Natural killer cell (primary cell): ENCODE measurements around the gene RNF130. TPM values are rescaled to one million over a fixed set of nuclear protein-coding genes. Genes with fewer than 3 reads are reported as not detected.

Source experiments
- ATAC-seq, 3 donors: fragments of 150-1000 bp in 2 of 3; fragments of 200-7000 bp in 1 of 3; cut with Tn5 transposase; 1 replicate in 1 of 3; 2 replicates in 2 of 3; pipeline ENCODE4 v1.10.0; 2021; ENCODE audit warnings: mild to moderate bottlenecking in 2 of 3, moderate library complexity in 2 of 3
- DNase-seq, 2 donors: peaks; one replicate each; pipeline versions ENCODE4 v3.0.0 to v3.0.0-alpha.2; 2013 to 2021; ENCODE audit warnings: mixed read lengths in 1 of 2
- H3K27ac ChIP-seq: one replicate; pipeline ENCODE4 v1.5.1; 2013; ENCODE audit warnings: mild to moderate bottlenecking, low read length
- H3K27me3 ChIP-seq: one replicate; pipeline ENCODE4 v1.6.1; 2013; ENCODE audit warnings: low read length; ENCODE audit not compliant: control insufficient read depth, insufficient read depth
- H3K36me3 ChIP-seq: one replicate; pipeline ENCODE4 v1.6.1; 2013; ENCODE audit warnings: low read length; ENCODE audit not compliant: control insufficient read depth, insufficient read depth
- H3K4me1 ChIP-seq: one replicate; pipeline ENCODE4 v1.6.1; 2013; ENCODE audit warnings: low read length; ENCODE audit not compliant: control insufficient read depth, insufficient read depth
- H3K4me3 ChIP-seq: one replicate; pipeline ENCODE4 v1.5.1; 2013; ENCODE audit warnings: low read length
- H3K9me3 ChIP-seq: one replicate; pipeline ENCODE4 v1.6.1; 2013; ENCODE audit warnings: low read length; ENCODE audit not compliant: control insufficient read depth, insufficient read depth
- H3K27ac Mint-ChIP-seq, 2 donors: one replicate each; pipeline ENCODE4 v1.8.0; 2022; ENCODE audit warnings: mild to moderate bottlenecking in 2 of 2, mixed read lengths in 2 of 2, moderate library complexity in 1 of 2
- H3K27me3 Mint-ChIP-seq, 2 donors: one replicate each; pipeline ENCODE4 v1.8.0; 2022; ENCODE audit warnings: low read depth in 2 of 2, mixed read lengths in 2 of 2
- H3K36me3 Mint-ChIP-seq: one replicate; pipeline ENCODE4 v1.8.0; 2022; ENCODE audit warnings: mixed read lengths
- H3K4me1 Mint-ChIP-seq, 2 donors: one replicate each; pipeline ENCODE4 v1.8.0; 2022; ENCODE audit warnings: mixed read lengths in 2 of 2
- H3K4me3 Mint-ChIP-seq: one replicate; pipeline ENCODE4 v1.8.0; 2022; ENCODE audit warnings: mild to moderate bottlenecking, moderate library complexity, mixed read lengths
- H3K9me3 Mint-ChIP-seq, 2 donors: one replicate each; pipeline ENCODE4 v1.8.0; 2022; ENCODE audit warnings: mixed read lengths in 2 of 2
- CTCF ChIP-seq: fragments of 200-600 bp; IDR thresholded peaks from one replicate; pipeline ENCODE4 v1.8.0; 2022; ENCODE audit warnings: antibody characterized with exemption
- WGBS: methylation state at CpG from one replicate; pipeline ENCODE4 v1.1.7; 2013; ENCODE audit warnings: missing lambda C conversion rate; ENCODE audit not compliant: insufficient coverage; 5-methylcytosine and 5-hydroxymethylcytosine counted together
- intact Hi-C: fragments of 100-400 bp; cut with micrococcal nuclease; formaldehyde crosslinking; loops from one replicate; pipeline ENCODE4 v1.14.2; 2022
- total RNA-seq, 4 donors: library from RNA; stranded (reverse); fragments of 120-200 nt in 1 of 4; gene quantifications; one replicate each; pipeline versions ENCODE4 v1.2.3 to v1.2.4, GENCODE V29; 2013 to 2022

Gene RNF130
- total RNA-seq, 3 donors from 2014 or later (not counting 1 experiment from before 2014, with no cell fraction given), result 24.4 to 35.0 (median 25.5) TPM

- no peak overlapping the region for H3K4me3 ChIP-seq
- WGBS, result 39% methylated on average over 2 of the region's 2 CpGs
- Mint-ChIP-seq H3K9me3 (no peaks in the 10 kb centered on the region), H3K27ac (no peak overlapping the region), H3K4me1 (peaks cover 12 to 22% of the 10 kb centered on the region in 2 donors), H3K36me3 (no peaks in the 10 kb centered on the region), H3K4me3 (no peak overlapping the region), H3K27me3 (no peaks in the 10 kb centered on the region)
- peaks cover 13% of the 10 kb centered on the region for H3K4me1 ChIP-seq
- no peak overlapping the region for H3K27ac ChIP-seq
- intact Hi-C loops, result no loop called here
- no peaks in the 10 kb centered on the region for H3K36me3 ChIP-seq
- H3K9me3 ChIP-seq, result no peaks in the 10 kb centered on the region
- no peak for TF ChIP-seq CTCF
- DNase-seq (no peak), ATAC-seq (no peak)
- H3K27me3 ChIP-seq, result no peaks in the 10 kb centered on the region
These were observed 59.2 kb downstream of the RNF130 start for GRCh38 chr5:180012316-180012715.

- intact Hi-C loops, result no loop called here
- Histone ChIP-seq H3K4me3 (no peak overlapping the region), H3K27ac (no peak overlapping the region), H3K4me1 (peaks cover 19% of the 10 kb centered on the region), H3K27me3 (no peaks in the 10 kb centered on the region), H3K9me3 (no peaks in the 10 kb centered on the region), H3K36me3 (no peaks in the 10 kb centered on the region)
- no CpG with 5 or more reads among the region's 3 CpGs for WGBS
- ATAC-seq (no peak), DNase-seq (no peak)
- Mint-ChIP-seq H3K9me3 (no peaks in the 10 kb centered on the region), H3K27me3 (no peaks in the 10 kb centered on the region), H3K36me3 (no peaks in the 10 kb centered on the region), H3K4me3 (no peak overlapping the region), H3K27ac (no peak overlapping the region), H3K4me1 (peaks cover 28 to 37% of the 10 kb centered on the region in 2 donors)
- no peak for TF ChIP-seq CTCF
These were observed 60.9 kb downstream of the RNF130 start for GRCh38 chr5:180010636-180011035.

- Mint-ChIP-seq H3K9me3 (no peaks in the 10 kb centered on the region), H3K27me3 (no peaks in the 10 kb centered on the region), H3K4me3 (no peak overlapping the region), H3K36me3 (no peaks in the 10 kb centered on the region), H3K27ac (no peak overlapping the region), H3K4me1 (peaks cover 35 to 39% of the 10 kb centered on the region in 2 donors)
- Histone ChIP-seq H3K4me3 (no peak overlapping the region), H3K36me3 (no peaks in the 10 kb centered on the region), H3K4me1 (peaks cover 19% of the 10 kb centered on the region), H3K27ac (no peak overlapping the region), H3K27me3 (no peaks in the 10 kb centered on the region), H3K9me3 (no peaks in the 10 kb centered on the region)
- WGBS, result 97% methylated on average over 5 of the region's 7 CpGs
- no peak for TF ChIP-seq CTCF
- DNase-seq, result no peak
- intact Hi-C loops, result loop anchor here (5.0 kb wide), 2 partner anchors 63 to 78 kb away; partner anchors contain the start of gene RNF130
- ATAC-seq, result no peak
These were observed 62.0 kb downstream of the RNF130 start for GRCh38 chr5:180009581-180009980.

- DNase-seq (no peak), ATAC-seq (no peak)
- no peaks in the 10 kb centered on the region for H3K27me3 ChIP-seq
- H3K36me3 Mint-ChIP-seq, result no peaks in the 10 kb centered on the region
- intact Hi-C loops, result loop anchor here (5.0 kb wide), 2 partner anchors 64 to 79 kb away; partner anchors contain the start of gene RNF130
- 97% methylated on average over 7 of the region's 7 CpGs for WGBS
- H3K27me3 Mint-ChIP-seq, result no peaks in the 10 kb centered on the region
- peaks cover 19% of the 10 kb centered on the region for H3K4me1 ChIP-seq
- H3K9me3 Mint-ChIP-seq, result no peaks in the 10 kb centered on the region
- peak overlapping the region; percentile 62 for H3K4me3 Mint-ChIP-seq
- no peaks in the 10 kb centered on the region for H3K9me3 ChIP-seq
- H3K4me1 Mint-ChIP-seq, result peaks cover 35 to 39% of the 10 kb centered on the region in 2 donors
- H3K27ac Mint-ChIP-seq, result peak overlapping the region; percentile 86 to 94
- no peak overlapping the region for H3K4me3 ChIP-seq
- no peak for TF ChIP-seq CTCF
- no peak overlapping the region for H3K27ac ChIP-seq
- H3K36me3 ChIP-seq, result no peaks in the 10 kb centered on the region
These were observed 63.1 kb downstream of the RNF130 start for GRCh38 chr5:180008433-180008832.
